GM04504 (cell line): ENCODE results near the gene PTPN3.

ENCODE experiments used
- DNase-seq: peaks from one replicate; pipeline ENCODE4 v3.0.0-alpha.2; 2012; ENCODE audit warnings: low read depth

The PTPN3 gene

DNA sequence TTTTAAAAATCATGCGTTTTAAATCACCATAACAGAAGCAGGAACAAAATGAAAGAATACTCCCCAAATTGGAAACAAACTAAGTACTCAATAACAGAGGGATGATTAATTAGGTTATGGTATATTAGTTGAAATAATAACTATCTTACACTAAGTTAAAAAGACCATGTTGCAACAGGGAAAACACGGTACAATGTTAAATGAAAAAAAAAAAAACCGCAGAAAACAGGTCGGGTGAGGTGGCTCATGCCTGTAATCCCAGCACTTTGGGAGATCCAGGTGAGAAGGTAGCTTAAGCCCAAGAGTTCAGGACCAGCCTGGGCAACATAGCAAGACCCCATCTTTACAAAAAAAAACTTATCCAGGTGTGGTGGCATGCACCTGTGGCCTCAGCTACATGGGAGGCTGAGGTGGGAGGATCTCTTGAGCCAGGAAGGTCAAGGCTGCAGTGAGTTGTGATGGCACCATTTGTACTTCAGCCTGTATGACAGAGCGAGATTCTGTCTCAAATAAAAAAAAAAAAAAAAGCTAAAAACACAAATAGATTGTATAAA, 2.4 kb upstream of the PTPN3 start:
- DNase-seq: no peak

DNA sequence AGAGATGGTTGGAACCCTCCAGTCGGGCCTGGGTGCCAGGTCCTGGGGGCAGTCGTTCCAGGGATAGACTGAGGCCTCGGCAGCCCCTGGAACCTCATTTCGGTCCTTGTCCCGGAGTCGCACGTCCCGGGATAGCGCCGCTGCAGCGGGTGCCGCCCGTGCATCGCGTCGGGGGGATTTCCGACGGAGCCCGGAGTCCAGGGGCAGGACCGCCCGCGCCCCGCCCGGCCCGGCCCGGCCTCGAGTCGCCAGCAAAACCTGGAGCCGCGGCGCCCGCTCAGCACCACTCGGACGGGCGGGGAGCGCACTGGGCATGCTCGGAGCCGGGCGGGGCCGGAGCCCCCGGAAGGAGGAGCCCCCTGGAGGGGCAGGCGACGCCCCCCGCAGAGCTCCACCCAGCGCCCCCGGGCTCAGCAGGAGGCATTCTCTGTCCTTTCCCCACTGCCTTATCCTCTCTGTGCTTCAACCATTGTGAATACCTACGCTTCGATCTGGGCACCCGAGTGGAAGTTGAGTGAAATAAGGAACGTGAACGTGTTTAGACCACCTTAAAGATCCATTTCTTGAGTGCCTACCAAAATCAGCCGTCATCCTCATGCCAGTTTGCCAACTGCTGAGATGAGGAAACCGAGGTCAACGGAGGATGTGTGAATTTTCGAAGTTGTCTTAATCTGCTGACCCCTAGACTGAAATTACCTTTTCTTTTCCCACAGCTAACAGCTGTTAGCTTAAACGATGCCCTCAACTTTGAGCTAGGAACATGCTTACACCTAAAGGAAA, 1.7 kb upstream of the PTPN3 start:
- no peak for DNase-seq

DNA sequence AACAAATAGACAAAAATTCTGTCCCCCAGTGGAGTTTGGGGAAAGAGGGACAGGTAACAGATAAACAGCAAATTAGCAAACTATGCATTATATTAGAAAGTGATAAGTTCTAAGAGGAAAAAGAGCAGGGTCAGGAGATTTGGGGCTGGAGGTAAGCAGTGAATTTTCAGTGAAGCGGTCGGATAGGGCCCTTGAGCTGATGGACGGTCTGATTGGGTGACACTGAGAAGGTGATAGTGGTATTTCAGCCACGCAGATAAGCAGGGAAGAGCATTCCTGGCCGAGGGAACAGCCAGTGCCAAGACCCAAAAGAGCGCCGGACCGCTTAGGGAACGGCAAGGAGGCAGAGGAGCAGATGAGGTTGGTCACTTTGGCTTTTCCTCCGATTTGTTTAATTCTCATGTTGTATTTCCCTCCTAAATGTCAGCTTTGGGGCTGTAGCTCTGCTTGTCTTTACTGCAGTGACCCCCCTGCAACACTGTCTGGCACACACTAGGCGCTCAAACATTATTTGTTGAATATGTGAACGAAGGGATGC, 1.1 kb upstream of the PTPN3 start:
- no peak for DNase-seq

DNA sequence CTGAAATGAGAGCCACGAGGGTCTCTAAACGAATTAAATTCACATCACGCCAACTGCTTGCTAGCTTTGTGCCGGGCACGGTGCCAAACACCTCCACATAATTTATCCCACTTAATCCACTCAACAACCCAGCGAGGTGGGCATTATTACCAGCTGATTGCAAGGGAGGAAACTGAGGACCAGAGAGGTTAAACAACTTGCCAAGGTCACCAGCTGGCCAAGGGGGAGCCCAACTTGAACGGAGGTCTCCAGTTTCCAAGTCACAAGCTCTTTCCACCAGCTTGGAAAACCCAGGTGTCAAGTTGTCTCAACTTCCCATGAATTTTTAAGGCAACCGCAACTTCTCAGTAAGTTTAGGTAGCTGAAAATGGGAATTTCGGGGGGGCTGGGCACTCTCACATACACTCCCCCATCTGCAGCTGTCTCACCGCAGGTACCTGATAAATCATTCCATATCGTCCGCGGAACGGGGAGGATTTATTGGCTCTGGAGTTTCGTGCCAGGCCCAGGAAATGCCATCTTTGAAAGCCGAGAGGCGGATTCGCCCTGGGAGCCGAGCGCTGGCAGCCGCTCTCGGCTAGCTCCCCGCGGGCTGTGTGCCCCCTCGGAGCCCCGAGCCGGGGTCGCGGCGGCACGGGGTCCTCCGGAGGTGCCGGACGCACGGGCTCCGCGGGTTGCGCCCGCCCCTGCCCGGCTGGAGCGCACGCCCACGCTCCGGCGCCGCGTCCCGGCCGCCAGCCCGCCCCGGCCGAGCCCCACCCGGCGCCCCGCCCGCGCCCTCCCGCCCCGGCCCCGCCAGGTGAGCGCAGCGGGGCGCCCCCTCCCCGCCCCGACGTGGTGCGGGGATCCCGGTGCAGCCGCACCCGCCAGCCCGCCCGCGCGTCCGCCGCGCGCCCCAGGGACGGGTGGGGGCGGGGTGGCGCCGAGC, 617 bp downstream of the PTPN3 start:
- no peak for DNase-seq

DNA sequence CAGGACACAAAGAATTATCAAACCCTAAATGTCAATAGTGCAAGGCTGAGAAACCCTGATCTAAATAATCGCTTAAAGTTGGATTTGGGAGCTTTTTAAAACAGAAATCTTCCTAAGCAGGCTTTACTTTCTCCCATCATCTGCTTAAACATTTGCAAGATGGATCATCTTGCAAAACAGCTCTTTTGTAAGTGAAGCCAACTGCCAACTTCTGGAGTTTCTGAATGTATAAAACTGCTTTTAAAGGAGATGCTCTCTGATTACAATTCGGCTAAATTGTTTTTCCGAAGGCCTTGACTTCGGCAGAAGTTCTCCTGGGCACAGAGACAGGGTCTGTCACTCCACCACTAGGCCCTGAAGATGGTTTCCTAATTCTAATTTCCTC, 1.3 kb downstream of the PTPN3 start:
- DNase-seq: no peak

GRCh38 chr9:109496218-109496617, 1.9 kb downstream of the PTPN3 start:
- no peak for DNase-seq

DNA sequence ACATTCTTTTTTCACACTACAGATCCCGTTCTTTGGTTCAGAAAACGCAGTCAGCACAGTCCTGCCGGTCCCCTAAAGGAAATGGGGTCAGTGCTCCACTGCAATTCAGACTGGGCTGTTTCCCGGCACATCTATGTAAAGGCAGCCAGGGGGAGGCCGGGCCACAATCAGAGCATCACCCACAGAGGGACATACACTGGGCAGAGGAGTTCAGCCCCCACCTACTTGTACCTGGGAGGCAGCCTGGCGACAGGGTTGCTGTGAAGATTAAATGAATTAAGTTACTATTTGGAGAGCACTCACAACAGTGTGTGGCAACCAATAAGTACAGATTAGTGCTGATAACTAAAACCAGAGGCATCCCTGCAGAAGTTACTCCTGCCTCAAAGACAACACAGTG, 4.5 kb downstream of the PTPN3 start:
- DNase-seq: no peak

DNA sequence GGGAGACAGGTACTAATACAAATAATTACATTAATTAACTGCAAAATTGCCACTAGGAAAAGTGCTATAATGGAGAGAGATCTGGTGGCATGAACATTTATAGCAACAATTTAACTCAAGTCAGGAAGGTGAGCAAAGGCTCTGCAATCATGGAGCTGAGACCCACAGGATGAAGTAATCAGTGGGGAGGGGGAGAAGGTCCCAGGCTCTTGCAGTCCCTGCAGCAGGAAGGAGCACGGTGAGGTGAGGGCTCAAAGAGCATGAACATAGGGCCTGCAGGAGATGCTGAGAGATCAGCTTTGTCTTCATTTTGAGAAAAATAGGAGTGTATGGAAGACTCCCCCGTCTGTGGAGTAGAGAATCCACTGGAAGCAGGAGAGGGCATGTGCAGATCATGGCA, 6.5 kb downstream of the PTPN3 start:
- DNase-seq: no peak

DNA sequence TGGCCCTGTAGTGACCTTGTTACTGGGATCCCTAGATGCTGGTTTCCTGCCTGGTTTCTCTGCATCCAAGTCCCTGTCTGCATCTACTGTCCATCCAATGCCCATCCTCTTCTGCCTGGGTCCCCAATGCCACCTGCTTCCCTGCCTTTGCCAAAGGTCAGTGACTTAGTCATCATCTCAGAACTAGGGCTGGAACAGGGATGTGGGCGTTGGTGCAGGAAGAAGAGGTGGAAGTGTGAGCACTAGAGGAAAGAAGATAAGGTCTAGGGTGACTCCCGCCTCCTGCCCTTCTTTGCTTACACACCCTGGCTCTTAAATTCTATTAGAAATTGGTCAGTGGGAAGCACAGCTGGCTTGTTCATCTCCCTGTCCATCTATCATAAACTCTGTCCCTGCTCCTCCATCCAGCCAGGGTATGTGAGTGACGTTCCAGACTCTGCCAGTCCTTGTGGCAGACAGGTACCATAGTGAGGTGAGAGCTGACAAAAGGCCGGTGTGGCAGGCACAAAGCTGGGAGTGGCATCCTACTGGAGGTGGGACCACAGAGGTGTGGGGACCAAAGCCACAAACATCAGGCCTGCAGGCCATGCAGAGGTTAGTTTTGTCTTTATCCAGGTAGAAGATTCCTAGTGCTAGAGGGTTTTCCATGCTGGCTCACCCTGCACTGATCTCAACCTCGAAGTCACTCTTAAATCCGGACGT, 9.2 kb downstream of the PTPN3 start:
- DNase-seq: no peak

GRCh38 chr9:109488351-109488750, 9.8 kb downstream of the PTPN3 start:
- DNase-seq: no peak

DNA sequence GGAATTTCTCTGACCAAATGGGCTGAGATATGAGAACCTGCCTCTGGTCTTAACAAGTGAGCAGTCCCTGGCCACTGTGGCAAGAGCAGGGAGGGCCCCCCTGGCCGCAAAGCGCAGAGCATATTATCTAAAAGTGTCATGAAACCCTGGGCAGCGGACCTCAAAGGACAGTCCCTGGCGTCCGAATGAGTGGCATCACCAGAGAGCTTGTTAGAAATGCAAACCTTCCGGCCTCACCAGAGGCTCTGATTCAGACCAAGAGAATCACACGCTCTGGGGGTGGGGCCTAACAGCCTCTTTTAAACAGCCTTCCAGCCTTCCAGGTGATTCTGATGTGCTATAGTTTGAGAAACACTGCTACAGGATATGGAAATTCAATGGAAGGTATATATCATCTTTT, 10.9 kb downstream of the PTPN3 start:
- DNase-seq: no peak

DNA sequence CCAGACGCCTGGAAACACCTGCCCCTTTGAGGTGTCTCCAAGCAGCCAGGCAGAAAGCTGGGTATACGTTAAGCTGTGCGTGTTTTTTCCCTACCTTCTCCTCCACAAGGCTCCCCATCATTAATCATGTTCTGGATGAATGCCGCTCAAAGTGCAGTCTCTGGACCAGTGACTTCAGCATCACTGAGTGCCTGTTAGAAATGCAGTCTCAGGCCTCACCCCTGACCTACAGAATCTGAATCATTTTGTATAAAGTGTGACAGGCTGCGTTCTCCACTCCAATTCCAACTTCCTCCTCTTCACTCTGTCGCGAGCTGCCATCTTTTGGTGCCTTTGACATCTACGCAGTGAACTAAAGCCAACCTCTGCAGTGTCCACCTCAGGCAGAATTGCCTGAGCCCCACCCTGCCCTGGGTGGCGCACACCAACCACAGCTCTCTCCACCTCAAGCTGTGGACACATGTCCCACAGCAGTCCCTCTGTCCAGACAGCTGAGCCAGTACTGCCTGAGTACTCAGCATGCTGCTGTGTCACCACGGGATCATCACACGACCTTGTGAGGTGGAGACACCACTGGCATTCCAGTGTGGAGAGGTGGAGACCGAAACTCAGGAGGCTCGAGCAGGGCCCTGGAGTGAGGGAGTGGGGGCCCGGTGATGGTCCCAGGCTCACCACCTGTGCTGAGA, 14.2 kb downstream of the PTPN3 start:
- no peak for DNase-seq

GRCh38 chr9:109482391-109482916, 15.7 kb downstream of the PTPN3 start:
- no peak for DNase-seq

DNA sequence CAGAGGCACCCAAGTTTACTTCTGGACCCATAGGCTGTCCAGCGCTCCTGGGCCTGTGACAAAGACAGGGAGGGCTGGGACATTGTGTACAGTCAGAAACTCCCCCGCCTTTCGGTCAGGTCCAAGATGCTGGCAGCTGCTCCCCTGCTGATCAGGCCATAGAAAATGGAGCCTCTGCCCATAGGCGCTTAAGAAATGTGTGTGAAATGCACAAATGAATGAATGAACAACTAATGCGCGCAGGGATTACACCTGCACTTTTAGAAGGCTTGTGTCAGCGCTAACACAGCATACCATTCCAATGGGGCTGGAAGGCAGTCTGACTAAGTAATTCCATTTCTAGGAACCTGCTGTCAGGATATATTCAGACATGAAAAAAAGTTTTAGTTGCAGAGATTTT, 16.3 kb downstream of the PTPN3 start:
- no peak for DNase-seq

DNA sequence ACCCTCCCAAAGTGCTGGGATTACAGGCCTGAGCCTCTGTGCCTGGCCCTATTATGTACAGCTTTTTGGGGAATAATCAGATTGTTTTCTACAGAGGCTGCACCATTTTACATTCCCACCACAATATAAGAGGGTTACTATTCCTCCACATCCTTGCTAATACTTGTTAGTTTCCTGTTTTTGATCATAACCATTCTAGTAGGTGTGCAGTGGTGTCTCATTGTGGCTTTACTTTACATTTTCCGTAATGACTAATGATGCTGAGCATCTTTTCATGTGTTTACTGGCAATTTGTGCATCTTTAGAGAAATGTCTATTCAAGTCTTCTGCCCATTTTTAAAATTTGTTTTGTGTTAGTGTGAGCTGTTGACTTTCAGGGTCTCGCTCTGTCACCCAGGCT, 18.3 kb downstream of the PTPN3 start:
- no peak for DNase-seq

GRCh38 chr9:109478665-109479380, 19.3 kb downstream of the PTPN3 start:
- DNase-seq: no peak

DNA sequence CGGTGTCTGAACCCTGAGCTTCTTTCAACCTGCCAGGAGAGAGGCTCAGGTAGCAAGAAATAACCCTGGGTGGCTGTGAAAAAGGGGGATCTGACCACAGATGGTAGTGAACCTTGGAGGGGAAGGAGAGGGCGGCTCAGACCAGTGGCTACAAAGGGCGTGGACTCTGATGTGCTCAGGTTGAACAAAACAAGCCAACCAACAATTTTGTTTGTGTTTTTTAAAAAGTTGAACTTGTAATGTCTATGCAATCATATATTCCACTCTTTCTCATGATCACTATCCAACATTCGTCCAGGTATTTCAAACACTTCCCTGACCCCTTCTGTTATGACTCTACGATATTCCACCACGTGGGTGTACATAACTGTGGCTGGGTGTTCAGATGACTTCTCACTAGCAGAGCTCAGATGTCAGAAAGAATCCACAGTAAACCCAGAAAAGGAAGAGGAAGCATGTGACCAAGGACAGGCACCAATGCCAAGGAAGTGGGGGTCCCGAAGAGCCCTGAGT, 20.0 kb downstream of the PTPN3 start:
- no peak for DNase-seq

- no peak for DNase-seq
Measured at GRCh38 chr9:109477258-109478050, 20.7 kb downstream of the PTPN3 start.

- DNase-seq: no peak
Measured at GRCh38 chr9:109476642-109477257, 21.4 kb downstream of the PTPN3 start.
